GM18907 (cell line): ENCODE measurements around the gene RPS6KA2.
A peak's percentile ranks its signal among the peaks of the same experiment; 100 is the strongest.

Experiments used
- ATAC-seq: cut with Tn5 transposase; IDR thresholded peaks from one replicate; pipeline ENCODE4 v1.9.1; 2021; ENCODE audit warnings: mild to moderate bottlenecking, moderate library complexity; ENCODE audit not compliant: unreplicated experiment

Gene RPS6KA2

GRCh38 chr6:166627033-166627874 lies at the start of gene RPS6KA2:
Gene RPS6KA2 (minus strand): TSS chr6:166627251. CDS start chr6:166627019, 232 bp downstream.
- ATAC-seq = peak; percentile 93

GRCh38 chr6:166676270-166676860 lies 49.3 kb upstream of the RPS6KA2 start:
- ATAC-seq = no peak

GRCh38 chr6:166675736-166676135 lies 48.7 kb upstream of the RPS6KA2 start:
- ATAC-seq = no peak

GRCh38 chr6:166673309-166673708 lies 46.3 kb upstream of the RPS6KA2 start:
- no peak for ATAC-seq

GRCh38 chr6:166672624-166673206 lies 45.7 kb upstream of the RPS6KA2 start:
- no peak for ATAC-seq

GRCh38 chr6:166672146-166672545 lies 45.1 kb upstream of the RPS6KA2 start:
- no peak for ATAC-seq

- no peak for ATAC-seq
Measured at GRCh38 chr6:166671434-166672081, 44.5 kb upstream of the RPS6KA2 start.

- no peak for ATAC-seq
Measured at GRCh38 chr6:166670894-166671293, 43.8 kb upstream of the RPS6KA2 start.

- no peak for ATAC-seq
Measured at GRCh38 chr6:166670013-166670412, 43.0 kb upstream of the RPS6KA2 start.

- ATAC-seq = no peak
Measured at GRCh38 chr6:166667796-166668610, 41.0 kb upstream of the RPS6KA2 start.

GRCh38 chr6:166664135-166664534 lies 37.1 kb upstream of the RPS6KA2 start:
- ATAC-seq = no peak

- no peak for ATAC-seq
Measured at GRCh38 chr6:166663568-166663967, 36.5 kb upstream of the RPS6KA2 start.

GRCh38 chr6:166662690-166663089 lies 35.6 kb upstream of the RPS6KA2 start:
- ATAC-seq = no peak

GRCh38 chr6:166661327-166662085 lies 34.5 kb upstream of the RPS6KA2 start:
- ATAC-seq = no peak

GRCh38 chr6:166660157-166660688 lies 33.2 kb upstream of the RPS6KA2 start:
- ATAC-seq = no peak

- no peak for ATAC-seq
Measured at GRCh38 chr6:166659581-166659980, 32.5 kb upstream of the RPS6KA2 start.

GRCh38 chr6:166658792-166659150 lies 31.7 kb upstream of the RPS6KA2 start:
- no peak for ATAC-seq

GRCh38 chr6:166658115-166658791 lies 31.2 kb upstream of the RPS6KA2 start:
- no peak for ATAC-seq

GRCh38 chr6:166657531-166657930 lies 30.5 kb upstream of the RPS6KA2 start:
- ATAC-seq = no peak
